HepG2 (cell line): Measurements from ENCODE around the gene GDF15. TPM values are rescaled to one million over a fixed set of nuclear protein-coding genes. Genes with fewer than 3 reads are reported as not detected.
A peak's percentile ranks its signal among the peaks of the same experiment; 100 is the strongest.

ENCODE experiments used
- E2F1 ChIP-seq: sonication (generic); formaldehyde crosslinking; IDR thresholded peaks from 2 replicates; pipeline ENCODE4 v1.5.0; 2020; ENCODE audit warnings: missing genetic modification reagents
- GATA4 ChIP-seq: sonication (generic); IDR thresholded peaks from 2 replicates; pipeline ENCODE4 v1.6.1; 2016; ENCODE audit warnings: antibody characterized with exemption, low read depth, borderline replicate concordance
- HDAC1 ChIP-seq: sonication (generic); formaldehyde crosslinking; IDR thresholded peaks from 2 replicates; pipeline ENCODE4 v1.5.1; 2020; ENCODE audit warnings: mild to moderate bottlenecking, missing genetic modification reagents
- HNF1B ChIP-seq: sonication (generic); formaldehyde crosslinking; IDR thresholded peaks from 2 replicates; pipeline ENCODE4 v1.5.1; 2020; ENCODE audit warnings: mild to moderate bottlenecking, moderate library complexity, missing genetic modification reagents
- HNRNPH1 ChIP-seq: fragments of 200-400 bp; formaldehyde crosslinking; optimal IDR thresholded peaks from 2 replicates; pipeline ENCODE3; 2017; ENCODE audit warnings: mild to moderate bottlenecking, low read depth, low read length
- MLXIP ChIP-seq: sonication (generic); formaldehyde crosslinking; IDR thresholded peaks from 2 replicates; pipeline ENCODE4 v1.9.0; 2021; ENCODE audit warnings: missing genetic modification reagents, borderline replicate concordance
- PHB2 ChIP-seq: fragments of 450-650 bp; IDR thresholded peaks from 2 replicates; pipeline ENCODE4 v1.6.1; 2018; ENCODE audit not compliant: partially characterized antibody
- PHF20 ChIP-seq: sonication (generic); formaldehyde crosslinking; IDR thresholded peaks from 2 replicates; pipeline ENCODE4 v1.5.0; 2020; ENCODE audit warnings: mild to moderate bottlenecking, missing genetic modification reagents
- PHF5A ChIP-seq: IDR thresholded peaks from one replicate; pipeline ENCODE4 v1.6.1; 2018; ENCODE audit warnings: low read depth, missing genetic modification reagents; ENCODE audit not compliant: unreplicated experiment
- PTBP1 ChIP-seq: fragments of 200-400 bp; formaldehyde crosslinking; IDR thresholded peaks from 2 replicates; pipeline ENCODE4 v1.6.1; 2018; ENCODE audit warnings: low read length, low read depth; ENCODE audit not compliant: poor library complexity, severe bottlenecking
- RARG ChIP-seq: sonication (generic); formaldehyde crosslinking; IDR thresholded peaks from 2 replicates; pipeline ENCODE4 v1.4.0; 2020; ENCODE audit warnings: low read depth, mild to moderate bottlenecking, missing genetic modification reagents
- RBM39 ChIP-seq: fragments of 200-400 bp; formaldehyde crosslinking; IDR thresholded peaks from one replicate; pipeline ENCODE4 v1.6.1; 2018; ENCODE audit warnings: antibody characterized with exemption, mild to moderate bottlenecking, low read depth, low read length; ENCODE audit not compliant: poor library complexity, severe bottlenecking
- REPIN1 ChIP-seq: sonication (generic); formaldehyde crosslinking; IDR thresholded peaks from 2 replicates; pipeline ENCODE4 v1.8.0; 2022; ENCODE audit warnings: missing genetic modification reagents, low read depth, mild to moderate bottlenecking, borderline replicate concordance
- STAT5B ChIP-seq: sonication (generic); formaldehyde crosslinking; IDR thresholded peaks from 2 replicates; pipeline ENCODE4 v1.4.0; 2020; ENCODE audit warnings: missing genetic modification reagents
- THYN1 ChIP-seq: sonication (generic); formaldehyde crosslinking; IDR thresholded peaks from 2 replicates; pipeline ENCODE4 v1.8.1; 2023; ENCODE audit warnings: low read depth, mild to moderate bottlenecking, moderate library complexity, missing genetic modification reagents, borderline replicate concordance
- WIZ ChIP-seq: sonication (generic); formaldehyde crosslinking; IDR thresholded peaks from 2 replicates; pipeline ENCODE4 v1.5.1; 2020; ENCODE audit warnings: mild to moderate bottlenecking, missing genetic modification reagents
- ZMYM2 ChIP-seq: sonication (generic); formaldehyde crosslinking; IDR thresholded peaks from 2 replicates; pipeline ENCODE4 v1.8.0; 2022; ENCODE audit warnings: mild to moderate bottlenecking, missing genetic modification reagents
- ZNF333 ChIP-seq: sonication (generic); formaldehyde crosslinking; IDR thresholded peaks from 2 replicates; pipeline ENCODE4 v1.4.0; 2020; ENCODE audit warnings: mild to moderate bottlenecking, missing genetic modification reagents, borderline replicate concordance
- ZNF34 ChIP-seq: sonication (generic); formaldehyde crosslinking; IDR thresholded peaks from 2 replicates; pipeline ENCODE4 v1.4.0; 2020; ENCODE audit warnings: mild to moderate bottlenecking, missing genetic modification reagents, borderline replicate concordance
- ZNF512B ChIP-seq: sonication (generic); formaldehyde crosslinking; IDR thresholded peaks from 2 replicates; pipeline ENCODE4 v1.5.1; 2020; ENCODE audit warnings: missing genetic modification reagents, mild to moderate bottlenecking, borderline replicate concordance
- polyA plus RNA-seq, 8 experiments: library from polyadenylated mRNA; depleted of rRNA in 3 of 8; stranded (reverse) in 7 of 8; unstranded in 1 of 8; fragments of >200 nt; fragmentation: Illumina TruSeq in 4 of 8; extraction: Trizol in 4 of 8; gene quantifications; 2 replicates each; pipeline versions ENCODE4 v1.2.1 to v1.2.3, GENCODE V29; 2011 to 2016; ENCODE audit warnings: low read depth in 4 of 8, missing spikeins in 1 of 8, mixed read lengths in 1 of 8; ENCODE audit not compliant: insufficient read depth in 1 of 8
- total RNA-seq, 5 experiments: library from RNA; depleted of rRNA; stranded (reverse); fragments of >200 nt; fragmentation: Illumina TruSeq; extraction: Trizol; gene quantifications; 2 replicates each; pipeline ENCODE4 v1.2.3, GENCODE V29; 2016; ENCODE audit warnings: low read depth in 1 of 5

GDF15 gene
- total and polyA plus RNA-seq, 2 of the 13 experiments (the other 11 are each of a cell fraction or from before 2014, with no cell fraction given), result 146 to 422 TPM

GRCh38 chr19:18373892-18374629 lies 11.9 kb upstream of the GDF15 start (continued):
- TF ChIP-seq HNF1B (CRISPR knock-in tag) (peak; percentile 90), ZNF333 (peak; percentile 85; the same call in 1 of the 2 replicates), WIZ (CRISPR knock-in tag) (peak; percentile 72; the same call in 1 of the 2 replicates), GATA4 (no peak), STAT5B (CRISPR knock-in tag) (no peak), PHF20 (CRISPR knock-in tag) (peak; percentile 80), RBM39 (peak; percentile 18), ZMYM2 (peak; percentile 39; the same call in 1 of the 2 replicates), E2F1 (CRISPR knock-in tag) (no peak), THYN1 (CRISPR knock-in tag) (0 out of 2 replicates have a peak, but pooled peaks have one; percentile 71), PTBP1 (no peak), PHB2 (no peak), RARG (CRISPR knock-in tag) (no peak), HDAC1 (CRISPR knock-in tag) (peak; percentile 76; the same call in 1 of the 2 replicates), PHF5A (CRISPR knock-in tag) (peak; percentile 29), MLXIP (CRISPR knock-in tag) (no peak), ZNF512B (no peak), HNRNPH1 (no peak), ZNF34 (CRISPR knock-in tag) (no peak), REPIN1 (CRISPR knock-in tag) (peak; percentile 42; the same call in 1 of the 2 replicates)
